SK-N-MC (cell line): ENCODE results near the gene PREX1.

Source experiments
- EZH2 ChIP-seq: fragments of 200-600 bp; sonication (generic); IDR thresholded peaks from one replicate; pipeline ENCODE4 v1.6.1; 2017; ENCODE audit warnings: antibody characterized with exemption
- FOXP2 ChIP-seq: optimal IDR thresholded peaks from 2 replicates; pipeline ENCODE3; 2011; ENCODE audit warnings: mild to moderate bottlenecking, moderate library complexity; ENCODE audit not compliant: insufficient read depth; ENCODE audit errors: extremely low read length, control extremely low read depth
- POLR2AphosphoS5 ChIP-seq: IDR thresholded peaks from 2 replicates; pipeline ENCODE4 v1.6.1; 2012; ENCODE audit warnings: mild to moderate bottlenecking, low read depth, low read length, borderline replicate concordance

DNA sequence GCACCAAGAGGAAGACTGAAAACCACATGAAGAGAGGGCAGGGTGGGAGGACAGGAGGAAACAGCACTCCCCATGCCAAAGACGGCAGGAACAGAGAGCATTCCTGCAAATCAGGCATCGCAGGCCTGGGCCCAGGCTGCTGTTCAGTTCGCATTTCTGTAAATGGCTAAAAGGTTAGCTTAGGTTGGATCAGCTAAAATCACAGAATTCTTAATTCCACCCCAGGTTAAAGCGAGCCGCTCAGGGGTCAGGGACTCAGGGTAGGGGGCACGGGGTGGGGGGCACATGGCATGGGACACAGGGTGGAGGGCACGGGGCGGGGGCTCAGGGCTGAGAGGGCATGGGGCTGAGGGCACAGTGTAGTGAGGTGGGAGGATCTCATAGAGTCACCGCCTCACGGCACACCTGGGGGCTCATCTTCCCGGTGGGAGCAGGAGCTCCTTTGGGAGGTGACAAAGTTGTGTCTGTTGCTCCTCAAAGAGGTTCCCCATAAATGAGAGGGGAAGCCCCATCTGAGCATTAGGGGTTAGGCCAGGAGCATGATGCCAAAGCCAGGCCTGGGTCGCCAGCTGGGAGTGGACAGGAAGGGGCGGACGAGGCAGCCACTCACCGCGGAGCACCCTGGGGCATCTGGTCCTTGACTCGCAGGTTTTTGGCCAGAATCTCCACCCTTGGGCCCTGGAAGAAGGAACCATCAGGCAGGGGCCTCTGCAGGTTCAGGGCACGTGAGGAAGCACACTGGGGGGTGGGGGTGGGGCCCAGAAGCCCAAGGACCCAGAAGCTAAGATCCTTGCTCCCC is 200.7 kb downstream of the PREX1 start:
- no peak; the same call in 1 of the 2 replicates for TF ChIP-seq POLR2AphosphoS5
- no peak for TF ChIP-seq EZH2
- TF ChIP-seq FOXP2, result no peak
